DOHH2 (cell line): Measurements from ENCODE around the gene CLEC2B.
"Not testable (repeated sequence)": the region's sequence is repeated elsewhere in the genome, so short reads cannot be mapped to it uniquely, and the experiment has no call there.

Source experiments
- H3F3A ChIP-seq: fragments of 200-600 bp; sonication (generic), shearing (Covaris generic); 2 replicates; pipeline ENCODE4 v1.6.0; 2016; ENCODE audit warnings: antibody characterized with exemption, mild to moderate bottlenecking; ENCODE audit not compliant: control insufficient read depth, insufficient read depth
- H3K27ac ChIP-seq: fragments of 200-600 bp; sonication (generic); 2 replicates; pipeline ENCODE4 v1.5.1; 2014; ENCODE audit warnings: low read depth, mild to moderate bottlenecking, low read length, moderate library complexity
- H3K27me3 ChIP-seq: fragments of 200-600 bp; sonication (generic); 2 replicates; pipeline ENCODE4 v1.6.1; 2014; ENCODE audit warnings: mild to moderate bottlenecking, low read length, mixed read lengths; ENCODE audit not compliant: control insufficient read depth
- H3K36me3 ChIP-seq: fragments of 200-600 bp; sonication (generic); 2 replicates; pipeline ENCODE4 v1.6.1; 2014; ENCODE audit warnings: mild to moderate bottlenecking, low read length, moderate library complexity, mixed read lengths; ENCODE audit not compliant: control insufficient read depth
- H3K4me1 ChIP-seq: fragments of 200-600 bp; sonication (generic); 2 replicates; pipeline ENCODE4 v1.6.1; 2014; ENCODE audit warnings: mild to moderate bottlenecking, low read length, mixed read lengths; ENCODE audit not compliant: control insufficient read depth
- H3K4me2 ChIP-seq: fragments of 200-600 bp; sonication (generic); 2 replicates; pipeline ENCODE4 v1.6.0; 2014; ENCODE audit warnings: mild to moderate bottlenecking, low read length, moderate library complexity
- H3K4me3 ChIP-seq: fragments of 200-600 bp; sonication (generic); 2 replicates; pipeline ENCODE4 v1.5.1; 2014; ENCODE audit warnings: mild to moderate bottlenecking, low read length, mixed read lengths
- H3K79me2 ChIP-seq: fragments of 200-600 bp; sonication (generic); 2 replicates; pipeline ENCODE4 v1.6.1; 2014; ENCODE audit warnings: mild to moderate bottlenecking, low read length, mixed read lengths; ENCODE audit not compliant: control insufficient read depth
- H3K9me2 ChIP-seq: fragments of 200-600 bp; sonication (generic); replicated peaks from 2 replicates; pipeline ENCODE4 v1.6.1; 2014; ENCODE audit warnings: mild to moderate bottlenecking, low read length, mixed read lengths; ENCODE audit not compliant: control insufficient read depth
- H3K9me3 ChIP-seq: fragments of 200-600 bp; sonication (generic); 2 replicates; pipeline ENCODE4 v1.6.1; 2014; ENCODE audit warnings: antibody characterized with exemption, low read length, mixed read lengths; ENCODE audit not compliant: control insufficient read depth, insufficient read depth
- H4K20me1 ChIP-seq: fragments of 200-600 bp; sonication (generic); 2 replicates; pipeline ENCODE4 v1.6.0; 2014; ENCODE audit warnings: low read depth, mild to moderate bottlenecking, antibody characterized with exemption, low read length, moderate library complexity; ENCODE audit not compliant: control insufficient read depth, insufficient read depth
- CTCF ChIP-seq: fragments of 200-600 bp; sonication (generic); IDR thresholded peaks from one replicate; pipeline ENCODE4 v1.5.1; 2014; ENCODE audit warnings: antibody characterized with exemption, mild to moderate bottlenecking, low read depth, low read length; ENCODE audit not compliant: poor library complexity, severe bottlenecking
- EZH2phosphoT487 ChIP-seq: fragments of 200-600 bp; sonication (generic); IDR thresholded peaks from 2 replicates; pipeline ENCODE4 v1.6.1; 2017; ENCODE audit warnings: borderline replicate concordance, mild to moderate bottlenecking, antibody characterized with exemption, low read length, moderate library complexity, mixed read lengths

Gene CLEC2B

GRCh38 chr12:9880532-9881078, 11.5 kb upstream of the CLEC2B start:
- Histone ChIP-seq H3K9me2 (no peaks in the 10 kb centered on the region), H3K27ac (no peak overlapping the region), H3K4me1 (no peaks in the 10 kb centered on the region), H3K27me3 (peaks cover 4% of the 10 kb centered on the region; the same call in 1 of the 2 replicates), H3F3A (no peaks in the 10 kb centered on the region), H3K9me3 (no peaks in the 10 kb centered on the region), H3K4me3 (no peak overlapping the region), H4K20me1 (no peaks in the 10 kb centered on the region), H3K79me2 (no peaks in the 10 kb centered on the region), H3K4me2 (no peak overlapping the region), H3K36me3 (no peaks in the 10 kb centered on the region)
- no peak for TF ChIP-seq CTCF
- TF ChIP-seq EZH2phosphoT487, result no peak

- not testable (repeated sequence) for H3K4me3 ChIP-seq, H3K36me3 ChIP-seq, H4K20me1 ChIP-seq, H3K79me2 ChIP-seq, H3K27me3 ChIP-seq, H3F3A ChIP-seq, H3K9me3 ChIP-seq, H3K4me1 ChIP-seq, H3K4me2 ChIP-seq, H3K9me2 ChIP-seq, H3K27ac ChIP-seq
Measured at GRCh38 chr12:9876120-9876519, 7.0 kb upstream of the CLEC2B start.

- H3K27me3 ChIP-seq, result peaks cover 19% of the 10 kb centered on the region
- H3K4me1 ChIP-seq, result peaks cover 16% of the 10 kb centered on the region
- no peaks in the 10 kb centered on the region for H3K9me2 ChIP-seq
- H3F3A ChIP-seq, result no peaks in the 10 kb centered on the region
- H3K4me3 ChIP-seq, result no peak overlapping the region
- no peaks in the 10 kb centered on the region for H3K9me3 ChIP-seq
- H3K36me3 ChIP-seq, result no peaks in the 10 kb centered on the region
- no peak overlapping the region for H3K4me2 ChIP-seq
- no peak overlapping the region for H3K27ac ChIP-seq
- no peaks in the 10 kb centered on the region for H3K79me2 ChIP-seq
- H4K20me1 ChIP-seq, result no peaks in the 10 kb centered on the region
- TF ChIP-seq EZH2phosphoT487, result no peak
- TF ChIP-seq CTCF, result no peak
Measured at GRCh38 chr12:9872742-9873141, 3.6 kb upstream of the CLEC2B start.

GRCh38 chr12:9872162-9872561, 3.0 kb upstream of the CLEC2B start:
- Histone ChIP-seq H4K20me1 (no peaks in the 10 kb centered on the region), H3K9me3 (no peaks in the 10 kb centered on the region), H3K36me3 (no peaks in the 10 kb centered on the region), H3K27ac (no peak overlapping the region), H3K9me2 (no peaks in the 10 kb centered on the region), H3K4me1 (peaks cover 16% of the 10 kb centered on the region), H3K27me3 (peaks cover 19% of the 10 kb centered on the region), H3K79me2 (no peaks in the 10 kb centered on the region), H3F3A (no peaks in the 10 kb centered on the region), H3K4me3 (no peak overlapping the region), H3K4me2 (no peak overlapping the region)
- TF ChIP-seq CTCF (no peak), EZH2phosphoT487 (no peak)
